ENCODE data around the gene WDTC1. TPM values are rescaled to one million over a fixed set of nuclear protein-coding genes. Genes with fewer than 3 reads are reported as not detected.
A peak's percentile ranks its signal among the peaks of the same experiment; 100 is the strongest.

The WDTC1 gene
- total RNA-seq, 1 donor from 2014 or later, result 42.2 TPM

DNA sequence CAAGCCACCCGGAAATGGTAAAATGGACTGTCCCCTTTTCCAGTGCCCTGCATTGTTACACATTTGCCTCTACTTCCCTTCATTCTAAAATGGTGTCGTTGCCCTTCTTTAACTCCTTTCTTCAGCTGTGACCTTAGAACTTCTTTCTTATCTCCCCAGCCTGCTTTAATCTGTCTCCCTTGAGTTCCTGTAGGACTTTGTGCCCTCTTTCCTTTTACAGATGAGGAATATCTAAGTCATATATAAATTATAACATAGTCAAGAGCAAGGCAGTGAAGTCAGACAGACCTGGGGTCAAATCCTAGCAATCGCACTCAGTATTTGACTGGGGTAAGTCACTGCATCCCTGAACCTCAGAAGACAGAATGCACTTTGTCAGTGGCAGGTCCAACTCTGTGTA is 56.1 kb downstream of the WDTC1 start:
- H3K36me3 Mint-ChIP-seq, result peaks cover 19% of the 10 kb centered on the region
- H3K9me3 Mint-ChIP-seq, result no peaks in the 10 kb centered on the region
- no peak for TF ChIP-seq CTCF (IDR thresholded peaks at IDR 0.05; ENCODE audit: unreplicated experiment)
- no peak overlapping the region for H3K27ac Mint-ChIP-seq
- H3K27me3 Mint-ChIP-seq (ENCODE audit: low read depth), result no peaks in the 10 kb centered on the region
- no peak overlapping the region for H3K4me3 Mint-ChIP-seq
- DNase-seq (ENCODE audit: low spot score in 2 of 2, unreplicated experiment in 2 of 2), result no peak
- H3K4me1 Mint-ChIP-seq, result no peaks in the 10 kb centered on the region

- Mint-ChIP-seq H3K27ac (peak overlapping the region; percentile 34), H3K36me3 (peaks cover 19% of the 10 kb centered on the region), H3K4me3 (no peak overlapping the region), H3K27me3 (ENCODE audit: low read depth) (no peaks in the 10 kb centered on the region), H3K4me1 (no peaks in the 10 kb centered on the region), H3K9me3 (no peaks in the 10 kb centered on the region)
- no peak for DNase-seq (ENCODE audit: low spot score in 2 of 2, unreplicated experiment in 2 of 2)
- no peak for TF ChIP-seq CTCF (IDR thresholded peaks at IDR 0.05; ENCODE audit: unreplicated experiment)
These were observed 57.7 kb downstream of the WDTC1 start for GRCh38 chr1:27292106-27292505.

- TF ChIP-seq CTCF (IDR thresholded peaks at IDR 0.05; ENCODE audit: unreplicated experiment), result no peak
- Mint-ChIP-seq H3K4me1 (peaks cover 12% of the 10 kb centered on the region), H3K27me3 (ENCODE audit: low read depth) (no peaks in the 10 kb centered on the region), H3K27ac (no peak overlapping the region), H3K4me3 (no peak overlapping the region), H3K36me3 (peaks cover 12% of the 10 kb centered on the region), H3K9me3 (no peaks in the 10 kb centered on the region)
- no peak for DNase-seq (ENCODE audit: low spot score in 2 of 2, unreplicated experiment in 2 of 2)
These were observed 59.5 kb downstream of the WDTC1 start for GRCh38 chr1:27293915-27294314.

DNA sequence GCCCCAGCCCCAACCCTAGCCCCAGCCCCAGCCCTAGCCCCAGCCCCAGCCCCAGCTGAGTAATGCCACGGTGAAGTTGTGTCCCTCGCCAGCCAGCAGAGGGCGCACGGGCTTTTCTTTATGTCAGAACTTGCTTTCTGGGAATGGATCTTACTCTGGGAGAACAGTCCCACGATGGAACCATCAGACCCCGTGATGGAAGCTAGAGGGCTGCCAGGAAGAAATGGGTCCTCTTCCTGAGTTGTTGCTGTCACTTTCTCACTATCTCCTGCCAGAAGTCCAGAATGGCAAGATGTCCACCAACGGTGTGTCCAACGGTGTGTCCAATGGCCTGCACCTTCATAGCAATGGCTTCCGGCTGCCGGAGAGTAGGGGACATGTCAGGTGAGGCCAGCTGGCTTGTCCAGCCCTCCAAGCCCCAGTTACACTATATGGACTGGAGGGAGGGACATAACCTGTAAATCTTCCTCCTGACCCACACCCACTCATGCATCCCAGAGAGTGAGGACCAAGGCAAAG is 62.4 kb downstream of the WDTC1 start:
- peak overlapping the region; percentile 12 for H3K27ac Mint-ChIP-seq
- DNase-seq (ENCODE audit: low spot score in 2 of 2, unreplicated experiment in 2 of 2), result peak; percentile 66 to 82
- H3K4me3 Mint-ChIP-seq, result no peak overlapping the region
- peaks cover 37% of the 10 kb centered on the region for H3K4me1 Mint-ChIP-seq
- H3K9me3 Mint-ChIP-seq, result no peaks in the 10 kb centered on the region
- no peaks in the 10 kb centered on the region for H3K27me3 Mint-ChIP-seq (ENCODE audit: low read depth)
- H3K36me3 Mint-ChIP-seq, result peaks cover 4% of the 10 kb centered on the region
- TF ChIP-seq CTCF (IDR thresholded peaks at IDR 0.05; ENCODE audit: unreplicated experiment), result peak; percentile 69

DNA sequence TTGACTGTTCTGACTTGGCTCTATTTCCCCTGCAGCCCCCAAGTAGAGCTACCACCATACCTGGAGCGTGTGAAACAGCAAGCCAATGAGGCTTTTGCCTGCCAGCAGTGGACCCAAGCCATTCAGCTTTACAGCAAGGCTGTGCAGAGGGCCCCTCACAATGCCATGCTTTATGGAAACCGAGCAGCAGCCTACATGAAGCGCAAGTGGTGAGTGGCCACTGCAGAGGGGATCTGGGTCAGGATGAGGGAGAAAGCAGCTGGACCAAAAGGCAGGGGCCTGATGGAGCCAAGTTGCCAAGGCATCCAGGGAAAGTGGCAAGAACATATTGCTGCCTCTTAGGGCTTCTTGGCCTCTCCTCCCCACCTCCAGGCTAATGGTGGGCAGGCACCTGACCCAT is 63.5 kb downstream of the WDTC1 start:
- Mint-ChIP-seq H3K4me3 (no peak overlapping the region), H3K36me3 (peaks cover 4% of the 10 kb centered on the region), H3K4me1 (peaks cover 37% of the 10 kb centered on the region), H3K27me3 (ENCODE audit: low read depth) (no peaks in the 10 kb centered on the region), H3K27ac (peak overlapping the region; percentile 96), H3K9me3 (no peaks in the 10 kb centered on the region)
- no peak for DNase-seq (ENCODE audit: low spot score in 2 of 2, unreplicated experiment in 2 of 2)
- TF ChIP-seq CTCF (IDR thresholded peaks at IDR 0.05; ENCODE audit: unreplicated experiment), result no peak
